ENCODE results near the gene FGF12. TPM values are rescaled to one million over a fixed set of nuclear protein-coding genes. Genes with fewer than 3 reads are reported as not detected.

Gene FGF12
- total RNA-seq, 4 donors from 2014 or later: 0.32 to 0.55 TPM; not detected in 2

DNA sequence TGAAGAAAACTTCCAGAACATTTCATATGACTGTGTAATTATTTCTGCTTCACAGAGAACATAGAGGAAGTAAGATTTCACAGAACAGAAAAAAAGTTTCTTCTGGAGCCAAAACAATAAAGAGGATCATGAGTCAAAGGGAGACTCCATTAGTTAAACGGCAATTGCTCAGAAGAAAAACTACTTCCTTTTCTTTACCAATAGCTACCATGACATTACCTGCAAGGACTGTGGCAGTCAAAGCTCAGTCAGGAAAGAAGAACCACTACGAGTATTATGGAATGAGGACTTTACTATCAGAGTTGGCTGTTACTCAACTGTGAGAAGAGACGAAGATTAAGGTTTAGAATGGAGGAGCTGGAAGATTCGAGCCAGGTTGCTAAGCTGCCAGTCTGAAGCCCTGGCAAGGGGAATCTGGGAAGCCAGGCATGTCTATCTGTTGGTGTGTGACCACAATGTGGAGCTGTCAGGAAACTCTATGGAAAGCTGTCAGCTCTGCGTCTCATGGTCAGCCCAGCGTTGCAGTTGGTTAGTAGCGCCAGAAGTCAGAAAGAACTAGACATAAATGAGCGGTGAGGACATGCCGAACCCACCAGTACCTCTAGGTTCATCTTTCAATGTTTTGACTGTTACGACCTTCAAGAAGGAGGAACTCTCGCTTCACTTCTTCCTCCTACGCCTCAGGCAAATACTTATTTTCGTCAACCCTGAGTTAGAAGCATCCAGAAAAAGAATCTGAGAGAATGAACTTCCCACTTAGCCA is 604.3 kb downstream of the FGF12 start:
- TF ChIP-seq POLR2A (IDR thresholded peaks at IDR 0.05) (no peak), EP300 (IDR thresholded peaks at IDR 0.05; ENCODE audit: low read depth) (no peak), POLR2AphosphoS5 (IDR thresholded peaks at IDR 0.05) (no peak)
- TF ChIP-seq, protein P1, sequence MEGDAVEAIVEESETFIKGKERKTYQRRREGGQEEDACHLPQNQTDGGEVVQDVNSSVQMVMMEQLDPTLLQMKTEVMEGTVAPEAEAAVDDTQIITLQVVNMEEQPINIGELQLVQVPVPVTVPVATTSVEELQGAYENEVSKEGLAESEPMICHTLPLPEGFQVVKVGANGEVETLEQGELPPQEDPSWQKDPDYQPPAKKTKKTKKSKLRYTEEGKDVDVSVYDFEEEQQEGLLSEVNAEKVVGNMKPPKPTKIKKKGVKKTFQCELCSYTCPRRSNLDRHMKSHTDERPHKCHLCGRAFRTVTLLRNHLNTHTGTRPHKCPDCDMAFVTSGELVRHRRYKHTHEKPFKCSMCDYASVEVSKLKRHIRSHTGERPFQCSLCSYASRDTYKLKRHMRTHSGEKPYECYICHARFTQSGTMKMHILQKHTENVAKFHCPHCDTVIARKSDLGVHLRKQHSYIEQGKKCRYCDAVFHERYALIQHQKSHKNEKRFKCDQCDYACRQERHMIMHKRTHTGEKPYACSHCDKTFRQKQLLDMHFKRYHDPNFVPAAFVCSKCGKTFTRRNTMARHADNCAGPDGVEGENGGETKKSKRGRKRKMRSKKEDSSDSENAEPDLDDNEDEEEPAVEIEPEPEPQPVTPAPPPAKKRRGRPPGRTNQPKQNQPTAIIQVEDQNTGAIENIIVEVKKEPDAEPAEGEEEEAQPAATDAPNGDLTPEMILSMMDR (IDR thresholded peaks at IDR 0.05): no peak
- no peak for DNase-seq
- 77 to 83% methylated on average over 9 to 13 of the region's 13 CpGs for WGBS, 2 donors (ENCODE audit: low coverage in 1 of 2)
- Histone ChIP-seq H3K9me3 (no peaks in the 10 kb centered on the region), H3K4me3 (no peak overlapping the region), H3K4me1 (no peaks in the 10 kb centered on the region), H3K27me3 (no peaks in the 10 kb centered on the region), H3K36me3 (no peaks in the 10 kb centered on the region), H3K27ac (no peak overlapping the region)
- in situ Hi-C loops (cut with MboI; ENCODE audit: low pct_ligation_motif_present in 1 of 4, low pct_unique_long_range_greater_than_20kb in 1 of 4, low sequenced_read_pairs in 3 of 4): loop anchor here in 1 of 4 donors (25.0 kb wide), 1 partner anchor 314 kb away; no protein-coding TSS in a partner anchor
- intact Hi-C loops (cut with DNase I; ENCODE audit: low total_unique reads): no loop called here

DNA sequence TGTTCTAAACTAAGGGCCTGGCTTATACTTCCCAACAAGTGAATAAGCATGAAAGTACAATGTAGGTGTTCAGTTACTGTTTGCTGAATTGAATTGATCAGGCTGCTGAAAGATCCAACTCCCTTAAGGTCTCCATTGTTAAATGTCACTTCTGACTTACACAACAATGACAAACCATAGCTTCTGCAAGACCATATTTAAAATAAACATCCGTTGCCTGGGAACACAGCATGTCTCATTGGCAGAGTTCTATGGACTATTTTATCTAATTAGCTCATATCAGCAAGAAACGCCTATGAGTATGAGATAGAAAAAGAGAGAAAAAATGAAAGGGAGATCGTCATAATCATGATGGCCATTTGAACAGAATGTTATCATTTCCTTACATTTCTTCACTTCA is 605.4 kb downstream of the FGF12 start:
- intact Hi-C loops (cut with DNase I; ENCODE audit: low total_unique reads) (no loop called here), in situ Hi-C loops (cut with MboI; ENCODE audit: low pct_ligation_motif_present in 1 of 4, low pct_unique_long_range_greater_than_20kb in 1 of 4, low sequenced_read_pairs in 3 of 4) (loop anchor here in 1 of 4 donors (25.0 kb wide), 1 partner anchor 315 kb away; no protein-coding TSS in a partner anchor)
- H3K27me3 ChIP-seq: no peaks in the 10 kb centered on the region
- H3K4me1 ChIP-seq: no peaks in the 10 kb centered on the region
- no peaks in the 10 kb centered on the region for H3K9me3 ChIP-seq
- H3K4me3 ChIP-seq: no peak overlapping the region
- TF ChIP-seq POLR2A (IDR thresholded peaks at IDR 0.05): no peak
- TF ChIP-seq POLR2AphosphoS5 (IDR thresholded peaks at IDR 0.05): no peak
- no peak for TF ChIP-seq EP300 (IDR thresholded peaks at IDR 0.05; ENCODE audit: low read depth)
- WGBS, 2 donors (ENCODE audit: low coverage in 1 of 2): 60 to 68% methylated on average over 3 of the region's 3 CpGs
- DNase-seq: no peak
- no peaks in the 10 kb centered on the region for H3K36me3 ChIP-seq
- no peak overlapping the region for H3K27ac ChIP-seq

DNA sequence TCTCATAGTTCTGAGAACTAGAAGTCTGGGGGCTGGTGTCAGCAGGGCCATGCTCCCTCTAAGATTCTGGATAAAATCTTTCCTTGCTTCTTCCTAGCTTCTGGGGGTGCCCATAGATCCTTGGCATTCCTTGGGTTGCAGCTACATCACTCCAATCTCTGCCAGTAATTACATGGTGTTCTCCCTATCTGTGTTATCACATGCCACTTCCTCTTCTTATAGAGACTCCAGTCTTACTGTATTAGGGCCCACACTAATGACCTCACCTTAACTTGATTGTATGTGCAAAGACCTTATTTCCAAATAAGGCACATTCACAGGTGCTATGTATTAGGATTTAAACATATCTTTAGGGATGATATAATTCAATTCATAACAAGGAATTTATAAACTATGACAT is 618.5 kb downstream of the FGF12 start:
- no peak for DNase-seq
- H3K4me1 ChIP-seq: no peaks in the 10 kb centered on the region
- no peaks in the 10 kb centered on the region for H3K36me3 ChIP-seq
- no peak overlapping the region for H3K4me3 ChIP-seq
- no peaks in the 10 kb centered on the region for H3K9me3 ChIP-seq
- intact Hi-C loops (cut with DNase I; ENCODE audit: low total_unique reads): no loop called here
- H3K27ac ChIP-seq: no peak overlapping the region
- H3K27me3 ChIP-seq: no peaks in the 10 kb centered on the region
- in situ Hi-C loops (cut with MboI; ENCODE audit: low pct_ligation_motif_present in 1 of 4, low pct_unique_long_range_greater_than_20kb in 1 of 4, low sequenced_read_pairs in 3 of 4): loop anchor here in 1 of 4 donors (25.0 kb wide), 1 partner anchor 328 kb away; no protein-coding TSS in a partner anchor
- TF ChIP-seq EP300 (IDR thresholded peaks at IDR 0.05; ENCODE audit: low read depth) (no peak), POLR2A (IDR thresholded peaks at IDR 0.05) (no peak), POLR2AphosphoS5 (IDR thresholded peaks at IDR 0.05) (no peak)
- TF ChIP-seq, protein P1 (IDR thresholded peaks at IDR 0.05): no peak

DNA sequence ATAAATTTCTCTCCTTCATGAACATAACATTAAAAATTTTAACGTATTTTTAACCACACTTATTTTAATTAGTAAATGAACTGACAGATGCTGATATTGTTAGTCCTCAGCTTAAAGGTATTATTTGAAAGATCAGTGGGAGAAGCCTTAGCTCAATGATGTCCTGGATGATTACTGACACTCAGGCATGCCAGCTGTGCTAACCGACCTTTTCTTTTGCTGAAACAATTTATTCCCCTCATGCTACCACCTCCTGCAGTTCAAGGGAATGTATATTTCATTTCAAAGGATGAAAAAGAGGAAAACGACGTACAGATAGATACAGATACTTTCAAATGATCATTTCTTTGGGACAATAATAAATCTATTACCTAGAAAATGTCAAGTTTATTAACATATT is 620.8 kb downstream of the FGF12 start:
- intact Hi-C loops (cut with DNase I; ENCODE audit: low total_unique reads) (no loop called here), in situ Hi-C loops (cut with MboI; ENCODE audit: low pct_ligation_motif_present in 1 of 4, low pct_unique_long_range_greater_than_20kb in 1 of 4, low sequenced_read_pairs in 3 of 4) (loop anchor here in 1 of 4 donors (25.0 kb wide), 1 partner anchor 331 kb away; no protein-coding TSS in a partner anchor)
- no peak overlapping the region for H3K4me3 ChIP-seq
- no peaks in the 10 kb centered on the region for H3K36me3 ChIP-seq
- no peaks in the 10 kb centered on the region for H3K9me3 ChIP-seq
- H3K27ac ChIP-seq: no peak overlapping the region
- no peak for DNase-seq
- no peaks in the 10 kb centered on the region for H3K4me1 ChIP-seq
- 60 to 68% methylated on average over 4 of the region's 4 CpGs for WGBS, 2 donors (ENCODE audit: low coverage in 1 of 2)
- H3K27me3 ChIP-seq: no peaks in the 10 kb centered on the region
- TF ChIP-seq, protein P1 (IDR thresholded peaks at IDR 0.05): no peak
- TF ChIP-seq POLR2A (IDR thresholded peaks at IDR 0.05) (no peak), EP300 (IDR thresholded peaks at IDR 0.05; ENCODE audit: low read depth) (no peak), POLR2AphosphoS5 (IDR thresholded peaks at IDR 0.05) (no peak)
